ENCODE data around the gene POMT2.

POMT2 gene

DNA sequence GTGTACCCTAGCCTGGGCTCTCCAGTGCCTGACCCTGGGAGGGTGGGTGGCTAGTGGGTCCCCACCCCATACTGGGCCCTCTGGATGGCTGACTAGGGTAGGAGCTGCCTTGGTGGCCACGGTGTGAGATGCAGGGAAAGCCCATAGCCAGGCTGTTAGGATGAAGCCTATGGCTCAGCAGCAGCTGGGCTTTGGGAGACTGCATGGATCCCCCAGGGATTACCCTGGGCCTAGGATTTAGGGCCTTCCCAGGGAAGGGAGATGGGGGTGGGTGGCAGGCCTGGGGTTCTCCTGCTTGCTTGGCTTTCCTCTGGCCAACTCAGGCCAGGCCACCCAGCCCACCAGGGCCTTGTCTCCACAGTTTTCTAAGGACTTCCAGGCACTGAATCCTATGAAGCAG, 6.4 kb upstream of the POMT2 start:
- POLR2A ChIA-PET: no interaction called here
- DNase-seq: no peak
- no CpG with 5 or more reads among the region's 1 CpG for WGBS (ENCODE audit: insufficient coverage)
- Histone ChIP-seq H3K4me1 (ENCODE audit: control extremely low read depth in 1 of 4, control insufficient read depth in 4 of 4, insufficient read depth in 4 of 4, low read length in 3 of 4) (peaks cover 2 to 7% (median 5%) of the 10 kb centered on the region in 4 experiments), H3K9me3 (ENCODE audit: control extremely low read depth in 1 of 5, control insufficient read depth in 4 of 5, insufficient read depth in 2 of 5, low read depth in 1 of 5, low read length in 4 of 5) (no peaks in the 10 kb centered on the region), H3K27ac (ENCODE audit: insufficient read depth in 1 of 2, low read depth in 1 of 2, low read length in 2 of 2, poor library complexity in 1 of 2, severe bottlenecking in 2 of 2) (no peak overlapping the region), H3K27me3 (replicated peaks in 2 of 5; ENCODE audit: control insufficient read depth in 4 of 5, insufficient read depth in 5 of 5, low read length in 4 of 5) (no peaks in the 10 kb centered on the region), H3K4me3 (ENCODE audit: control insufficient read depth in 1 of 7, extremely low read depth in 1 of 7, insufficient read depth in 4 of 7, low read depth in 2 of 7, low read length in 6 of 7) (no peak overlapping the region), H3K36me3 (ENCODE audit: control insufficient read depth in 4 of 4, insufficient read depth in 4 of 4, low read length in 3 of 4) (peaks cover 0 to 4% (median 2%) of the 10 kb centered on the region in 4 experiments)
- CTCF ChIA-PET: interaction anchor here (0.9 to 2.3 kb wide), 2 partner anchors 8 to 79 kb away, joined by 4 to 6 read pairs; no protein-coding TSS in a partner anchor

DNA sequence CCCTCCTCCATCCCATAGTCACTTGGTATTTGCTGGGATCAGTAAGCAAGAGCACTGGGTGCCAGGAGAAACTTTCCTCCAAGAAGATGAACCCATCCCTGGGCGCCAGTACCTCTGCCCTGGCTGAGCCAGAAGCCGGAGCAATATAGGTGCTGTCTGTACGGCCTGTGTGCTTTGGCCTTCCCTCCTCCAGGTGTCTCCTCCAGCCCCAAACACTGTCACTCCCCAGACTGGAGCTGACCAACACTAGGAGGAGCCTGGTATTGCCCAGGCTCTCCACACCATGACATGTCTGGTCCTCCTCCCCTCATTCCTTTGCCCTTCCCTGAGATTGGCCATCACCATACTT, 5.0 kb upstream of the POMT2 start:
- H3K27ac ChIP-seq (ENCODE audit: insufficient read depth in 1 of 2, low read depth in 1 of 2, low read length in 2 of 2, poor library complexity in 1 of 2, severe bottlenecking in 2 of 2): no peak overlapping the region
- H3K27me3 ChIP-seq (replicated peaks in 2 of 5; ENCODE audit: control insufficient read depth in 4 of 5, insufficient read depth in 5 of 5, low read length in 4 of 5): no peaks in the 10 kb centered on the region
- ChIA-PET POLR2A (no interaction called here), CTCF (interaction anchor here (0.5 to 2.3 kb wide), 5 partner anchors 10 to 247 kb away, joined by 3 to 6 read pairs (median 3); no protein-coding TSS in a partner anchor)
- H3K36me3 ChIP-seq (ENCODE audit: control insufficient read depth in 4 of 4, insufficient read depth in 4 of 4, low read length in 3 of 4): peaks cover 0 to 4% (median 2%) of the 10 kb centered on the region in 4 experiments
- H3K4me1 ChIP-seq (ENCODE audit: control extremely low read depth in 1 of 4, control insufficient read depth in 4 of 4, insufficient read depth in 4 of 4, low read length in 3 of 4): peaks cover 4 to 11% (median 7%) of the 10 kb centered on the region in 4 experiments
- H3K4me3 ChIP-seq (ENCODE audit: control insufficient read depth in 1 of 7, extremely low read depth in 1 of 7, insufficient read depth in 4 of 7, low read depth in 2 of 7, low read length in 6 of 7): no peak overlapping the region
- 97% methylated on average over 3 of the region's 3 CpGs for WGBS (ENCODE audit: insufficient coverage)
- DNase-seq: no peak
- no peaks in the 10 kb centered on the region for H3K9me3 ChIP-seq (ENCODE audit: control extremely low read depth in 1 of 5, control insufficient read depth in 4 of 5, insufficient read depth in 2 of 5, low read depth in 1 of 5, low read length in 4 of 5)

DNA sequence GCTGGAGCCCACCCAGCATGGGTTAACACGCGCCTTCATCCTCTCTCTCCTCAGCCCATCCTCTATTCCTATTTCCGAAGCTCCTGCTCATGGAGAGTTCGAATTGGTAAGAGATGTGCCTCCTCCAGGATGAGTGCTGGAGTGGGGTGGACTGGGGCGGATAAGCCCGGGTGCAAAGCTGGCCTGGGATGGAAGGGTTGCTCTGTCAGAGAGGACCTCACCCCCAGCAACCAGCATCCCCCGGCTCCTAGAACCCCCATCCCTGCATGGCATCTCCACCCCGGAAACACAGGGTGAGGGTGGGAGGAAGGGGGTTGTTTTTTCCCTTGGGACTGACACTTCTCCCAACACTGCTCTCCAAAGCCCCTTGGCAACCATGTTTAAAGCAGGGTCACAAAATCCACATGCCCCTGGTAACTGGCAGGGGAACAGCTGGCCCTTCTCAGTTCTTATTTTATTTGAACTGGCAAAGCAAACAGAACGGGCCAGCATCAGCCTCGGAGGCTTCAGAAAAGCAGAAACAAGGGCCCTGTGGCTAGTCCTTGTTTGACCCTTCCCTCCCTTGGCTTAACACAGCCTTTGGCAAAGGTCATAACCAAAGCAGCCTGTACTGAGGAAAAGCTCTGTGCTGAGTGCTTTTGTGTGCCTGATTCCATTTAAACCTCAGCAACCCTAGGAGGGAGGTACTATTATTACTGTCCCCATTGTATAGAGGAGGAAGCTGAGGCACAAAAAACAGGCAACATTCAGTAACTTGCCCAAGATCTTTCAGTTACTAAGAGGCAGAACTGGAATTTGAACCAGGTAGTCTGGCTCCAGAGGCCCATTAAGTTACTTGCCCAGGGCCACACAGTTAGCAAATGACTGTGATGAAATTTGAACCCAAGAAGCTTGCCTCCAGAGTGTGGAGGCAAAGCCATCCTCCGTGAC, 4.4 kb upstream of the POMT2 start:
- POLR2A ChIA-PET: no interaction called here
- peaks cover 4 to 13% (median 8%) of the 10 kb centered on the region in 4 experiments for H3K4me1 ChIP-seq (ENCODE audit: control extremely low read depth in 1 of 4, control insufficient read depth in 4 of 4, insufficient read depth in 4 of 4, low read length in 3 of 4)
- WGBS (ENCODE audit: insufficient coverage): 100% methylated on average over 6 of the region's 11 CpGs

DNA sequence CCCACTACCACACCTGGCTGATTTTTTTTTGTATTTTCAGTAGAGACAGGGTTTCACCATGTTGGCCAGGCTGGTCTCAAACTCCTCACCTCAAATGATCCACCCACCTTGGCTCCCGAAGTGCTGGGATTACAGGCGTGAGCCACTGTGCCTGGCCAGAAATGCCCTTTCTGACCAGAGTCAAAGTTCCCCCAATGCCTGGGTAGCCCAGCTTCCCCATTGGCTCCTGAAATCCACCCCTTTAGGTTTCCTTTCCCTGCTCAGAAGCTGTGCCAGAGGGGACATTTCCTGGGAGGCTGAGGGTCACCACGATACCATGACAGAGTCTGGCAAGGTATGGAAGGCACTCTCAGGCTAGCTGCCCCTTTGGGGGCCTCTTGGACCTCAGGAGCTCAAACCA, 3.6 kb upstream of the POMT2 start:
- peaks cover 0 to 4% (median 2%) of the 10 kb centered on the region in 4 experiments for H3K36me3 ChIP-seq (ENCODE audit: control insufficient read depth in 4 of 4, insufficient read depth in 4 of 4, low read length in 3 of 4)
- DNase-seq: no peak
- WGBS (ENCODE audit: insufficient coverage): 100% methylated on average over 3 of the region's 3 CpGs
- CTCF ChIA-PET: interaction anchor here (0.6 to 1.5 kb wide), 4 partner anchors 9 to 311 kb away, joined by 3 to 5 read pairs (median 3); no protein-coding TSS in a partner anchor
- no peak overlapping the region for H3K4me3 ChIP-seq (ENCODE audit: control insufficient read depth in 1 of 7, extremely low read depth in 1 of 7, insufficient read depth in 4 of 7, low read depth in 2 of 7, low read length in 6 of 7)
- peaks cover 8 to 21% (median 13%) of the 10 kb centered on the region in 4 experiments for H3K4me1 ChIP-seq (ENCODE audit: control extremely low read depth in 1 of 4, control insufficient read depth in 4 of 4, insufficient read depth in 4 of 4, low read length in 3 of 4)
- POLR2A ChIA-PET: no interaction called here
- no peaks in the 10 kb centered on the region for H3K27me3 ChIP-seq (replicated peaks in 2 of 5; ENCODE audit: control insufficient read depth in 4 of 5, insufficient read depth in 5 of 5, low read length in 4 of 5)
- H3K9me3 ChIP-seq (ENCODE audit: control extremely low read depth in 1 of 5, control insufficient read depth in 4 of 5, insufficient read depth in 2 of 5, low read depth in 1 of 5, low read length in 4 of 5): no peaks in the 10 kb centered on the region
- no peak overlapping the region for H3K27ac ChIP-seq (ENCODE audit: insufficient read depth in 1 of 2, low read depth in 1 of 2, low read length in 2 of 2, poor library complexity in 1 of 2, severe bottlenecking in 2 of 2)

More for the DNA sequence above, 4.4 kb upstream of the POMT2 start:
- Histone ChIP-seq H3K36me3 (ENCODE audit: control insufficient read depth in 4 of 4, insufficient read depth in 4 of 4, low read length in 3 of 4) (peaks cover 0 to 4% (median 2%) of the 10 kb centered on the region in 4 experiments), H3K9me3 (ENCODE audit: control extremely low read depth in 1 of 5, control insufficient read depth in 4 of 5, insufficient read depth in 2 of 5, low read depth in 1 of 5, low read length in 4 of 5) (no peaks in the 10 kb centered on the region), H3K27ac (ENCODE audit: insufficient read depth in 1 of 2, low read depth in 1 of 2, low read length in 2 of 2, poor library complexity in 1 of 2, severe bottlenecking in 2 of 2) (no peak overlapping the region), H3K27me3 (replicated peaks in 2 of 5; ENCODE audit: control insufficient read depth in 4 of 5, insufficient read depth in 5 of 5, low read length in 4 of 5) (no peaks in the 10 kb centered on the region), H3K4me3 (ENCODE audit: control insufficient read depth in 1 of 7, extremely low read depth in 1 of 7, insufficient read depth in 4 of 7, low read depth in 2 of 7, low read length in 6 of 7) (no peak overlapping the region)
- CTCF ChIA-PET: interaction anchor here (0.5 to 2.3 kb wide), 8 partner anchors 9 to 246 kb away, joined by 3 to 6 read pairs (median 3); no protein-coding TSS in a partner anchor
- no peak for DNase-seq

DNA sequence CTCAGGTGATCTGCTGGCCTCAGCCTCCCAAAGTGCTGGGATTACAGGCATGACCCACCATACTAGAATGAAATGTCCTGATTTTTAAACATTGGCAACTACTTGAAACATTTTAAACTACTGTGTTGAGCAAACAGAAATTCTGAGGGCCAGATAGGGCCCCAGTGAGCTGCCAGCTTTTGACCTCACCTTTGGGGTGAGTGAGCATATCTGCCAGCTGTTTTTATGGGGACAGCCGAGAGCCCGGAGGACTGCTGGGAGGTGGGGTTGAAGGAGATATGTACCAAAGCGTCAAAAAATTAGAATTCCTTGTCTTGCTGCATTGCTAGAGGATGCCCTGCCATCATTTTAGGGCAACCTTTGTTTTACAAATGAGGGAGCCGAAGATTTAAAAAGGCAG, 2.9 kb upstream of the POMT2 start:
- no peaks in the 10 kb centered on the region for H3K27me3 ChIP-seq (replicated peaks in 2 of 5; ENCODE audit: control insufficient read depth in 4 of 5, insufficient read depth in 5 of 5, low read length in 4 of 5)
- no peak overlapping the region for H3K4me3 ChIP-seq (ENCODE audit: control insufficient read depth in 1 of 7, extremely low read depth in 1 of 7, insufficient read depth in 4 of 7, low read depth in 2 of 7, low read length in 6 of 7)
- no peaks in the 10 kb centered on the region for H3K9me3 ChIP-seq (ENCODE audit: control extremely low read depth in 1 of 5, control insufficient read depth in 4 of 5, insufficient read depth in 2 of 5, low read depth in 1 of 5, low read length in 4 of 5)
- WGBS (ENCODE audit: insufficient coverage): 95% methylated on average over 4 of the region's 4 CpGs
- POLR2A ChIA-PET: no interaction called here
- H3K27ac ChIP-seq (ENCODE audit: insufficient read depth in 1 of 2, low read depth in 1 of 2, low read length in 2 of 2, poor library complexity in 1 of 2, severe bottlenecking in 2 of 2): no peak overlapping the region
- CTCF ChIA-PET: interaction anchor here (1.0 kb wide), 1 partner anchor 310 kb away, joined by 3 read pairs; no protein-coding TSS in a partner anchor
- peaks cover 8 to 22% (median 14%) of the 10 kb centered on the region in 4 experiments for H3K4me1 ChIP-seq (ENCODE audit: control extremely low read depth in 1 of 4, control insufficient read depth in 4 of 4, insufficient read depth in 4 of 4, low read length in 3 of 4)
- H3K36me3 ChIP-seq (ENCODE audit: control insufficient read depth in 4 of 4, insufficient read depth in 4 of 4, low read length in 3 of 4): peaks cover 0 to 4% (median 2%) of the 10 kb centered on the region in 4 experiments
- DNase-seq: no peak

DNA sequence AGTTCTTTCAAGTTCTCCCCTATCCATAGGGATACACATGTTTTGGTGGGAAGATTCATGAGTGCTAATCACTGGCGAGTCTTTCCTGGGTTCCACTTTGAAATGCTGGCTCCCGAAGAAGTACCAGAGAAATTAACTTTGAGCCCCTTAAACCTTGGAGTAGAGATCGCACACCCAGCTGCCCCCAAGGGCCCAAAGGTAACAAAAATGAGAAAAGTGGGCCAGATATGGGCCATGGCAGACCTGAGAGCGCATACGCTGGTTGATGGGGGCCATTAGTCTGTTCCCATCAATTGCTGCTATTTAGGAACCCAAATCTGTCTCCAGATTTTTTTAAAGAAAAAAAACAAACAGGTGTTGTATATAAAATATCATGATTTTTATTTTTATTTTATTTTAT, 2.3 kb upstream of the POMT2 start:
- Histone ChIP-seq H3K27ac (ENCODE audit: insufficient read depth in 1 of 2, low read depth in 1 of 2, low read length in 2 of 2, poor library complexity in 1 of 2, severe bottlenecking in 2 of 2) (no peak overlapping the region), H3K9me3 (ENCODE audit: control extremely low read depth in 1 of 5, control insufficient read depth in 4 of 5, insufficient read depth in 2 of 5, low read depth in 1 of 5, low read length in 4 of 5) (no peaks in the 10 kb centered on the region), H3K27me3 (replicated peaks in 2 of 5; ENCODE audit: control insufficient read depth in 4 of 5, insufficient read depth in 5 of 5, low read length in 4 of 5) (no peaks in the 10 kb centered on the region), H3K4me3 (ENCODE audit: control insufficient read depth in 1 of 7, extremely low read depth in 1 of 7, insufficient read depth in 4 of 7, low read depth in 2 of 7, low read length in 6 of 7) (no peak overlapping the region), H3K36me3 (ENCODE audit: control insufficient read depth in 4 of 4, insufficient read depth in 4 of 4, low read length in 3 of 4) (peaks cover 0 to 4% (median 2%) of the 10 kb centered on the region in 4 experiments), H3K4me1 (ENCODE audit: control extremely low read depth in 1 of 4, control insufficient read depth in 4 of 4, insufficient read depth in 4 of 4, low read length in 3 of 4) (peaks cover 8 to 22% (median 14%) of the 10 kb centered on the region in 4 experiments)
- WGBS (ENCODE audit: insufficient coverage): 100% methylated on average over 2 of the region's 5 CpGs
- ChIA-PET CTCF (no interaction called here), POLR2A (no interaction called here)
- no peak for DNase-seq
